HG03196 (cell line): ENCODE measurements around the gene SLC39A8.

Experiments
- ATAC-seq: cut with Tn5 transposase; IDR thresholded peaks from one replicate; pipeline ENCODE4 v1.9.1; 2021; ENCODE audit not compliant: unreplicated experiment

The SLC39A8 gene

GRCh38 chr4:102341201-102341600 is 4.1 kb downstream of the SLC39A8 start:
- ATAC-seq, result no peak

GRCh38 chr4:102339018-102339417 is 6.3 kb downstream of the SLC39A8 start:
- ATAC-seq, result no peak

DNA sequence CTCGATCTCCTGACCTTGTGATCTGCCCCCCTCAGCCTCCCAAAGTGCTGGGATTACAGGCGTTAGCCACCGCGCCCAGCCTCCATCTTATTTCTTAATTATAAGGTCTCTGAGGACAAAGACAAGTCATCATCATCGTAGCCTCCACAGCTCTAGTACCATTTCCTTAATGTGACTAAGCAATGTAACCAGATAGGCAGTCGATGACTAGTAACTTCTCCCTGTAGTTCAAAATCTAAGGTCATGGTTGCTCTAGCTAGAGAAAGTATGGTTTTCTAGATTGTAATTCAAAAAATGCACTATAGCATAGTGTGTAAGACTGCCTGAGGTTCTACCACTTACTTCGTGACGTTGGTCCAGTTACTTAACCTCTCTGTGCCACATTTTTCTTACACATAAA is 6.9 kb downstream of the SLC39A8 start:
- no peak for ATAC-seq

DNA sequence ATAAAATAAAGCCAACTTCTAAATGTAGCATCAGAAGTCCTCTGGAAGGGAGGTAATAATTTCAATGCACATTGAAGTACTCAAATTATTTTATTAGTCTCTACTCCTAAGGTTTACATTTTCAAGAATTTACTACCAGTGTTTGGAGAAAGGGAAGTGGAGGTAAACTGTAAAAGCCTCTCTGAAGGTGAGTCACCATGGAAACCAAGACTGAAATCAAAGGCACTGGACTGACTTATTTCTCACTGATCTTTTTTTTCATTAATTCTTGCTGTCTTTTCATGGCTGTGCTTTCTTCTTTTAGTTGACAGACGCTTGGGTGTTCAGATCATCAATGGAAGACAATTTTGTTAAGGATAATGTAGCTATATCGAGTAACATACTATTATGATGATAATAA is 9.7 kb downstream of the SLC39A8 start:
- no peak for ATAC-seq

DNA sequence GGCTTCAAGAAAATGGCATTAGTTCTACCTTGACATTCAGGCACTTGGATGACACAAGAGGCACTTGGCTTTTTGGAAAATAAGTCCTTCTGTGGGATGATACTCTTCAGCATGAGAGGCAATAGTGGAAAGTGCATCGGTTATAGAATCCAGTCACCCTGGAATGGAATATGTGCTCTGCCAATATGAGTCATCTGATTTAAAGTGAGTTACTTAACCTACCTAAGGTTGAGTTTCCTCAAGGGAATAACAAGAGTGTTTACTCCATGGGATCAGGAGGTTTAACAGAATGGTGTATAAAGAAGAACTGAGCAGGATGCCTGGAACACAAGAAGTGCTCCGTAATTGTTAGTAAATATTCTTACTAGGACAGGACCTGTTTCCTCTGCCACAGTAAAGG is 10.7 kb downstream of the SLC39A8 start:
- no peak for ATAC-seq

DNA sequence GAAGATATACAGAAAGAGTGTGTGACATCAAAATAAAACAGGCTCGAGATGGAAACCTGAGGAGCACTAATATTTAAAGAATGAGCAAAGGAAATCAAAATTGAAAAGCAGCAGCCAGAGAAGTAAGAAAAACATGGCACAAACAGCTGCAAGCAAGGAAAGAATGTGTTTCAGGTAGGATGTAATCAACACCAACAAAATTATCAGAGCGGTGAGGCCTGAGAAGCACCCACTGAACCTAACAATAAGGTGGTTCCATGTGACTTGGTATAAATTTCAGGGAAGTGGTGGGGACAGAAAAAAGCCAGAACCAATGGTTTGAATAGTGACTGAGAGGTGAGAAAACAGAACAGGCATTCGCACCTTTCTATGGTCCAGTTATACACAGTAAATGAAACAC is 11.5 kb downstream of the SLC39A8 start:
- ATAC-seq, result no peak

- ATAC-seq, result no peak
These were observed 17.2 kb downstream of the SLC39A8 start for GRCh38 chr4:102328045-102328444.

- ATAC-seq, result no peak
These were observed 18.3 kb downstream of the SLC39A8 start for GRCh38 chr4:102326951-102327350.

DNA sequence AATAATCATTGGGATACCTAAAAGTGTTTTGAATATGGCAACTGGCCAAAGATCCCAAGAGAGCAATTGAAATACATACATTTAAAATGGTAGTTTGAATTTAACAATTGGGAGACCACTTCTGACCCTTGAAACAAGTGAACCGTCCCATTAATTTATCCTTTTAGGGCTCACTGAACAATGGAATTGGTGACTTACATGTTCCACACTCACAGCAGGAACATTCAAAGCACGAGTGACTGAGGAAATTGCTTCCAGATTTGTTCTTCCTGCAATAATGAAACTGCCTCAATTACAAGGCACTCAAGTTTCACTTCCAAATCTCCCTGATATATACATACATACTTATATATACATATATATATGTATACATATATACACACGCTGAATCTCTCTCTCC is 20.6 kb downstream of the SLC39A8 start:
- no peak for ATAC-seq

DNA sequence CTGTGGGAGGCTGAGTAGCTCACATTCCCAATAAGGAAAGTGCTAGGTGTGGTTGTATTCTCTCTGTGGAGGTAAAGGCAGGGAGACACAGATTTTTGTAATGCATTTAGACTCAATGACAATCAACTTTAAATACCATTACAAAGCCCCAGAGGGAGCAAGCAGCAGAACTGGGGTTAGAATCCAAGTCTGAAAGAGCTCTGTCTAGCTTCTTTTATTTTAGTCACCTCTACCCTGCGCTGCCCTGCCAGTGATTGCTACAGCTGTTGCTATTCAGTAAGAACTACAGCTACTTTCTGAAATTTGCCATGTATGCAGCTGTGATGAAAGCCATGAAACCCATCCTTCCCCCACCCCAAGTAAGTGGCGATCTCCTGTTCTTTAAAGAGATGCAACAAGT is 22.5 kb downstream of the SLC39A8 start:
- ATAC-seq, result no peak

GRCh38 chr4:102321260-102321995 is 23.9 kb downstream of the SLC39A8 start:
- ATAC-seq, result peak; percentile 71

GRCh38 chr4:102319594-102319993 is 25.7 kb downstream of the SLC39A8 start:
- ATAC-seq, result no peak

GRCh38 chr4:102318526-102318925 is 26.8 kb downstream of the SLC39A8 start:
- no peak for ATAC-seq

GRCh38 chr4:102318105-102318504 is 27.2 kb downstream of the SLC39A8 start:
- ATAC-seq, result no peak

DNA sequence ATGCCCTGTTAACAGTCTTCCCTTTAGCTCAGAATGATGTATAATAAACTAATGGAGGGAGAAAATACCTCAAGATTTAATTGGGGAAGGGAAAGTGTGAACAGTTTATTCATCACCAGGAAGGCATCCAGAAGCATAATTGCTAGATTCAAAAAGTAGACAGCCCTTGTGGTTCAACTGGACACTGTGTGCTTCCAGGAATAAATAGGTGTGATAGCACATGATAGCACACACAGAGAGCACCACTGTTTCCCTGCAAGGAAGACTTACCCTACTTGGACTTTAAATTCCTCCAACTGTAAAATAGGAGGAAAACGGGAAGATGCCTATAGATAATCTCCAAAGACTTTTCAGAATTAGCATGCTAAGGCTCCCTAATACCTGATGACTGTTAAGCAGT is 27.8 kb downstream of the SLC39A8 start:
- ATAC-seq, result no peak

- ATAC-seq, result no peak
These were observed 28.7 kb downstream of the SLC39A8 start for GRCh38 chr4:102316585-102316984.

DNA sequence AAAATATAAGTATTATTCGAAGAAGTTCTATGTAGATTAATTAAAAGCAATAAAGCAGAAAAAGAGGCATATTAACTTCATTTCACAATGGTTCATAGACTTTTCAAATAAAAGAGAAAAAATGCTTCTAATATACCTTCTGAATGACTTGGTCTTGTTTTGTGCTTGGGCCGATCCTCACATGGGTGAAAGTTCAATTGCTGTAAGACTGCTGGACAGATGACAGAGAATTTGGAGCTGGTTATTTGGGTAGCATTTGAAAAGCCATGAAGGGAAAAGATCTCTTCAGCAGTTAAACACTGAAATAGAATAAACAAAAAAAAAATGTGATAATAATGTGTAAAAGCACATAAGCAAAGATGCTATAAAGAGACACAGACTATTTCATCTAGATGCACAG is 29.8 kb downstream of the SLC39A8 start:
- no peak for ATAC-seq

DNA sequence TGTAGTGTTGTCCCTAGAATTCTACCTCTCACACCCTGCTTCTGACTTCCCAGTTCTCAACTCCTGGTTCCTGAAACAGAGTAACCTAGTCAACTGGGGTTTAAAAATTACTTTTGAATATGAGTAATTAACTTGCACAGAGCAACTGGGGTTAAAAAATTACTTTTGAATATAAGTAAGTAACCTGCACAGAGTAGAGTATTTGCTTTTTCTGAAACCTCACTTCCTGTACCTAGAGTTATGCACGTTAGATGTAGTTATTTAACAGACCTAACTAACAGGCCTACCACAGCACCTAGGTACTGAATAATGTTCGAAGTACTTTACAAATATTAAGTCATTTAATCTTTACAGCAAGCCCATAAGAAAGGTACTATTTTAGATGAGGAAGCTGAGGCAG is 32.9 kb downstream of the SLC39A8 start:
- no peak for ATAC-seq

GRCh38 chr4:102311912-102312311 is 33.4 kb downstream of the SLC39A8 start:
- ATAC-seq, result no peak

DNA sequence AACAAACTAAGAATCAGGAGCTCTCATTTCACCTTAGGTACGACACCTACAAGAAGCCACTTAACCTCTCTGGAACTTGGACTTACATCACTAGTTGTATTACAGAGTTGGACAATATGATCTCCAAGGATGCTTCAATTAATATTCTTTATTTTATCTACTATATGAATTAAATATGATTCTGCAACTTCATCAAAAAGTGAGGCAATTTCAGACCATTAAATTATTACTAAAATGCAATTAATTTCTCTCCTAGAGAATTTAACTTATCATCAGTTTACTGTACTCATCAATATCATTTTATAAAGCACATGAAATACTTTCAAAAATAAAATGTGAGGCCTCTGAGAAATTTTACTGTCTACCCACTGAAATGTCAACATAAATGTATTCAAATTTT is 33.9 kb downstream of the SLC39A8 start:
- ATAC-seq, result no peak

GRCh38 chr4:102308032-102308799 is 37.1 kb downstream of the SLC39A8 start:
- no peak for ATAC-seq

GRCh38 chr4:102305666-102306065 is 39.6 kb downstream of the SLC39A8 start:
- no peak for ATAC-seq

- ATAC-seq, result no peak
These were observed 42.5 kb downstream of the SLC39A8 start for GRCh38 chr4:102302762-102303161.
